ENCODE data around the gene RELL1. TPM values are rescaled to one million over a fixed set of nuclear protein-coding genes. Genes with fewer than 3 reads are reported as not detected.

RELL1 gene
- total RNA-seq, 1 donor from 2014 or later = 97.1 TPM

Other genes with a start within 250 kb of the RELL1 start
- 7.3 and 13.2 TPM in 2 replicates for gene PGM2, start 140.3 kb upstream of the RELL1 start, total RNA-seq
- gene TBC1D1, start 204.7 kb upstream of the RELL1 start, total RNA-seq = 156 and 194 TPM in 2 replicates

Data from myocyte (in vitro differentiated cells).